ENCODE measurements around the gene BTBD18. TPM values are rescaled to one million over a fixed set of nuclear protein-coding genes. Genes with fewer than 3 reads are reported as not detected.
"Not testable (repeated sequence)": the region's sequence is repeated elsewhere in the genome, so short reads cannot be mapped to it uniquely, and the experiment has no call there.

BTBD18 gene
- total RNA-seq, 1 donor from 2014 or later, result not detected

DNA sequence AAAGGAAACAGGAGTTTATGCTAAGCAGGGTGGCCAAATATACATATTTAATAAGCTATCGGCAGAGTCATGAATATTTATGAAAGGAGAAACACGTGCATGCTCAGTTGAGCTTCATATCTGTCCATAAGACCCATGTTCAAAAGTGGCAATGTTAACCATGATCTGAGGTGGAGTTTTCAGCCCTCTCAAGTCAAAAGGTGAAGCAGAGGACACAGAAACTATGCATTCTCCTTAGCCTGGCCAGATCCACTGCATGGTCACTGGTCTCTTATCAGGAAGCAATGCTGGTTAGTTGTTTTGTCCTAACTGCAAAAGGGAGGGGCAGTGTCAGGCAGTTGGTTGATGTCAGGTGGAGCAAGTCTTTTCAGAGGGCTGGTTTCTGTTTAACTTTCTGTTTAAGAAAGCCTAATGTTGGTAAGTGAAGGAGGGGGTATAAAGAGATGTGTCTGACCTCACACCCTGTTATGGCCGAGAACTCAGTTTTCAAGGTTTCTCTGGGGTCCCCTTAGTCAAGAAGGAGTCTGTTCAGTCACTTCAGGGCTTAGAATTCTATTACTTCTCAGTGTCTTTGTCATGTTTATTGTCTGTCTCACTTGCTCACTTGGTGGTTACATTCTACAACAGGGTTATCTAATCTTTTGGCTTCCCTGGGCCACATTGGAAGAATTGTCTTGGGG lies 15.9 kb downstream of the BTBD18 start:
- Mint-ChIP-seq H3K9me3 (no peaks in the 10 kb centered on the region), H3K27me3 (no peaks in the 10 kb centered on the region), H3K4me1 (peaks cover 25% of the 10 kb centered on the region), H3K36me3 (ENCODE audit: low read depth) (peaks cover 34% of the 10 kb centered on the region), H3K27ac (peak overlapping the region; percentile 70), H3K4me3 (peak overlapping the region; percentile 17)
- intact Hi-C loops (cut with micrococcal nuclease), result no loop called here
- no peak for DNase-seq

GRCh38 chr11:57732661-57733060 lies 19.0 kb downstream of the BTBD18 start:
- Mint-ChIP-seq H3K27me3 (no peaks in the 10 kb centered on the region), H3K4me1 (peaks cover 22% of the 10 kb centered on the region), H3K4me3 (no peak overlapping the region), H3K9me3 (no peaks in the 10 kb centered on the region), H3K36me3 (ENCODE audit: low read depth) (peaks cover 24% of the 10 kb centered on the region), H3K27ac (no peak overlapping the region)
- DNase-seq, result no peak
- intact Hi-C loops (cut with micrococcal nuclease), result no loop called here

- H3K9me3 Mint-ChIP-seq, result no peaks in the 10 kb centered on the region
- no peaks in the 10 kb centered on the region for H3K27me3 Mint-ChIP-seq
- H3K27ac Mint-ChIP-seq, result no peak overlapping the region
- H3K4me1 Mint-ChIP-seq, result peaks cover 8% of the 10 kb centered on the region
- peaks cover 10% of the 10 kb centered on the region for H3K36me3 Mint-ChIP-seq (ENCODE audit: low read depth)
- H3K4me3 Mint-ChIP-seq, result no peak overlapping the region
- intact Hi-C loops (cut with micrococcal nuclease), result no loop called here
- no peak for DNase-seq
These were observed 22.1 kb downstream of the BTBD18 start for GRCh38 chr11:57729479-57729878.

DNA sequence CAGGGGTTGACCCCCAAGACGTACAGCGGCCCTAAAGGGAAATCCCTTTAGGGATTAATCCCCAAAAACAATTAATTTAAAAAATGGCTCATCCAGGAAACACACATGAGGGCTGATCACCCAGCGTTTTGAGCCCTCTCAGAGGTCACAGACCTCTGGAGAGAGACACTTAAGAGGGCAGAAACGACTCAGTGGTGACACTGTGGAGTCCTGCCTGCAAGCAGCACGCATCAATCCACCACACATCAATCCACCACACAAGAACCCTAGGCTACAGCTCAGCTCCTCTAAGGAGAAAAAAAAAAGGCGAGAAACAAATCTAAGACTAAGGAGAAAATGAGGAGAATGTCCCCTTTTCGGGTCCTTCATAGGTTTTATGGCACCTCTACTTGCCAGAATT lies 22.8 kb downstream of the BTBD18 start:
- no peak for DNase-seq
- Mint-ChIP-seq H3K9me3 (no peaks in the 10 kb centered on the region), H3K27me3 (no peaks in the 10 kb centered on the region), H3K4me3 (no peak overlapping the region), H3K36me3 (ENCODE audit: low read depth) (peaks cover 7% of the 10 kb centered on the region), H3K27ac (no peak overlapping the region), H3K4me1 (peaks cover 8% of the 10 kb centered on the region)
- intact Hi-C loops (cut with micrococcal nuclease), result no loop called here

DNA sequence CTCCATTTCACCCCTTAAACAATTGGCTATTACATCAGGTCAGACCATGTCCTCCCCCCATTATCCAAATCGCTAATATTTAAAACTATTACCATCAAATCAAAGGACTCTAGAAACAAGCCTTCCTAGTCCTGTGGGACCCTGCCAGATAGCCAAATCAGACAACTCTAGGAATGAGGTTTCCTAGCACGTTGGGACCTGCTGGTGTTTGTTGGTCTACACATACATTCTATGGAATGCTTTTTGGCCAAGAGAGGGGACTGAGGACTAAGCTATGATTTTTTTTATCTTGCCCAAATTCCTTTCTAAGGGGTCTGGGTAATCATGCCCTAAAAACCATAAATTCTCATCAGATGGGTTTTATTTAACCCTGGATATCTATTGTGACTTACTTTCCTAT lies 24.4 kb downstream of the BTBD18 start:
- peaks cover 7% of the 10 kb centered on the region for H3K36me3 Mint-ChIP-seq (ENCODE audit: low read depth)
- H3K4me3 Mint-ChIP-seq, result no peak overlapping the region
- intact Hi-C loops (cut with micrococcal nuclease), result no loop called here
- no peaks in the 10 kb centered on the region for H3K9me3 Mint-ChIP-seq
- H3K4me1 Mint-ChIP-seq, result peaks cover 8% of the 10 kb centered on the region
- no peak overlapping the region for H3K27ac Mint-ChIP-seq
- no peaks in the 10 kb centered on the region for H3K27me3 Mint-ChIP-seq
- no peak for DNase-seq

GRCh38 chr11:57716726-57717125 lies 34.9 kb downstream of the BTBD18 start:
- H3K4me1 Mint-ChIP-seq, result peaks cover 12% of the 10 kb centered on the region
- peaks cover 20% of the 10 kb centered on the region for H3K36me3 Mint-ChIP-seq (ENCODE audit: low read depth)
- intact Hi-C loops (cut with micrococcal nuclease); H3K4me3 Mint-ChIP-seq; H3K9me3 Mint-ChIP-seq; H3K27me3 Mint-ChIP-seq; DNase-seq; H3K27ac Mint-ChIP-seq: not testable (repeated sequence)

GRCh38 chr11:57713835-57714234 lies 37.8 kb downstream of the BTBD18 start:
- no peaks in the 10 kb centered on the region for H3K9me3 Mint-ChIP-seq
- DNase-seq, result no peak
- intact Hi-C loops (cut with micrococcal nuclease), result loop anchor here (2.0 kb wide), 3 partner anchors 79 to 1901 kb away; partner anchors contain the start of gene OSBP
- H3K4me1 Mint-ChIP-seq, result peaks cover 32% of the 10 kb centered on the region
- no peaks in the 10 kb centered on the region for H3K27me3 Mint-ChIP-seq
- peaks cover 15% of the 10 kb centered on the region for H3K36me3 Mint-ChIP-seq (ENCODE audit: low read depth)
- H3K4me3 Mint-ChIP-seq, result peak overlapping the region; percentile 95
- H3K27ac Mint-ChIP-seq, result no peak overlapping the region

DNA sequence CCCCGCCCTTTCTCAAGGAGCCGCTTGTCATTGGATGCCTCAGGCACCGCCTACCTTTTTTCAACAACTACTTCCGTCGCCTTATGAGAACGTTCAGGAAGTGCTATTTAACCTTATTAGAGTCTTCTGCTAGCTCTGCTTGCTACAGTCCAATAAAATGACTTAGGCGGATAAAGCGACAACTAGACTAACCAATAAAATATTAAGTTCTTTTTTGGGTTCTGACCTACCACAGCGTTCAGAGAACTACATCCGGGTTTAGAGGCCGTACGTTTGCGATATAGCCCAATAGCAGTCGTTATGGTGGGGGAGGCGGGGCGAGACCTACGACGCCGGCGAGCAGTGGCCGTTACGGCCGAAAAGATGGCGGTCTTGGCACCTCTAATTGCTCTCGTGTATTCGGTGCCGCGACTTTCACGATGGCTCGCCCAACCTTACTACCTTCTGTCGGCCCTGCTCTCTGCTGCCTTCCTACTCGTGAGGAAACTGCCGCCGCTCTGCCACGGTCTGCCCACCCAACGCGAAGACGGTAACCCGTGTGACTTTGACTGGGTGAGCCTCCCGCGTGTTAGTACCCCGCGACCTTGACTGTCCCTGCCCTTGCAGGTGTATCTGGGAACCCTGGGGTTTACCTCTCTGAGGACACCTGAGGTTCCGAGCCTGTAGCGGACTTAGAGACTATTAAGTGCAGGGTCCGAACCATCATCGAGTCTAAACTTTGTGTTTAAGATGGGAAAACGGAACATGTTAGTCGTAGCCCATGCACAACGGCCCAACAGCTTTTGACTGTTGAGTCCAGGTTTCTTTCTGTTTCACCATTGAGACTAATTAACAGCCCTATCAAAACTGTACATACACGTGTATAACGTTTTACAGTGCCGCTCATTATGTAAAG lies 39.1 kb downstream of the BTBD18 start, which contains the start of gene TMX2:
TSS of gene TMX2 (plus strand) at position 338 of the 895 bp plus-strand sequence. CDS start at position 364, 26 bp downstream.
- Mint-ChIP-seq H3K36me3 (ENCODE audit: low read depth) (peaks cover 13% of the 10 kb centered on the region), H3K4me1 (peaks cover 39% of the 10 kb centered on the region), H3K27ac (peak within 1 kb of the TSS; percentile 96), H3K27me3 (no peaks in the 10 kb centered on the region), H3K9me3 (no peaks in the 10 kb centered on the region), H3K4me3 (peak within 1 kb of the TSS; percentile 95)
- intact Hi-C loops (cut with micrococcal nuclease), result loop anchor here (1.0 to 2.0 kb wide), 9 partner anchors 29 to 1902 kb away; partner anchors contain the start of genes CLP1, OSBP, SELENOH and TIMM10
- DNase-seq, result peak; percentile 97

- H3K4me1 Mint-ChIP-seq, result peaks cover 41% of the 10 kb centered on the region
- H3K9me3 Mint-ChIP-seq, result no peaks in the 10 kb centered on the region
- H3K4me3 Mint-ChIP-seq, result peak within 1 kb of the TSS; percentile 95
- intact Hi-C loops (cut with micrococcal nuclease), result loop anchor here (1.0 to 2.0 kb wide), 9 partner anchors 30 to 1903 kb away; partner anchors contain the start of genes CLP1, OSBP, SELENOH and TIMM10
- H3K27me3 Mint-ChIP-seq, result no peaks in the 10 kb centered on the region
- peaks cover 13% of the 10 kb centered on the region for H3K36me3 Mint-ChIP-seq (ENCODE audit: low read depth)
- peak; percentile 93 for DNase-seq
- peak within 1 kb of the TSS; percentile 96 for H3K27ac Mint-ChIP-seq
These were observed 40.0 kb downstream of the BTBD18 start, which contains the start of gene MED19 for GRCh38 chr11:57711414-57712255. Gene MED19 (minus strand): TSS chr11:57712215. CDS start chr11:57712179, 36 bp downstream.

DNA sequence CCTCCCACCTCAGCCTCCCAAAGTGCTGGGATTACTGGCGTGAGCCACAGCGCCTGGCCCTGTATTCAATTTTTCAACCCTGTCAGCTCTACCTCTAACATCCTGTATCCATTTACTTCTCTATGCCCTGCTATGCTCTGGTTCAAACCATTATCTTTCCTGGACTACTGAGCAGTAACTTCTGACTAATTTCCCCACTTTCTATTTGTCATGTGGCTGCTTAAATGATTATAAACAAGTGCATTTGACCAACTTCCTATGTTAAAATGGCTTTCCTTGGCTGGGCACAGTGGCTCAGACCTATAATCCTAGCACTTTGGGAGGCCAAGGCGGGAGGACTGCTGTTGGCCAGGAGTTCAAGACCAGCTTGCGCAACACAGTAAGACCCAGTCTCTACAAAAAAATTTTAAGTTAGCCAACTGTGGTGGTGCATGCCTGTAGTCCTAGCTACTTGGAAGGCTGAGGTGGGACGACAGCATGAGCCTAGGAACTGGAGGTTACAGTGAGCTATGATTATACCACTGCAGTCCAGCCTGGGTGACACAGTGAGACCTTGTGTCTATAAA lies 41.7 kb downstream of the BTBD18 start:
- Mint-ChIP-seq H3K4me3 (peak overlapping the region; percentile 95), H3K4me1 (peaks cover 41% of the 10 kb centered on the region), H3K9me3 (no peaks in the 10 kb centered on the region), H3K27me3 (no peaks in the 10 kb centered on the region), H3K36me3 (ENCODE audit: low read depth) (peaks cover 21% of the 10 kb centered on the region), H3K27ac (peak overlapping the region; percentile 1)
- DNase-seq, result no peak
- intact Hi-C loops (cut with micrococcal nuclease), result no loop called here

GRCh38 chr11:57705432-57705831 lies 46.2 kb downstream of the BTBD18 start:
- H3K4me3 Mint-ChIP-seq; H3K27ac Mint-ChIP-seq; DNase-seq; H3K9me3 Mint-ChIP-seq; H3K27me3 Mint-ChIP-seq; intact Hi-C loops (cut with micrococcal nuclease): not testable (repeated sequence)
- H3K36me3 Mint-ChIP-seq (ENCODE audit: low read depth), result peaks cover 46% of the 10 kb centered on the region
- peaks cover 17% of the 10 kb centered on the region for H3K4me1 Mint-ChIP-seq

GRCh38 chr11:57704932-57705331 lies 46.7 kb downstream of the BTBD18 start:
- Mint-ChIP-seq H3K4me1 (peaks cover 14% of the 10 kb centered on the region), H3K36me3 (ENCODE audit: low read depth) (peaks cover 47% of the 10 kb centered on the region)
- DNase-seq, result no peak

DNA sequence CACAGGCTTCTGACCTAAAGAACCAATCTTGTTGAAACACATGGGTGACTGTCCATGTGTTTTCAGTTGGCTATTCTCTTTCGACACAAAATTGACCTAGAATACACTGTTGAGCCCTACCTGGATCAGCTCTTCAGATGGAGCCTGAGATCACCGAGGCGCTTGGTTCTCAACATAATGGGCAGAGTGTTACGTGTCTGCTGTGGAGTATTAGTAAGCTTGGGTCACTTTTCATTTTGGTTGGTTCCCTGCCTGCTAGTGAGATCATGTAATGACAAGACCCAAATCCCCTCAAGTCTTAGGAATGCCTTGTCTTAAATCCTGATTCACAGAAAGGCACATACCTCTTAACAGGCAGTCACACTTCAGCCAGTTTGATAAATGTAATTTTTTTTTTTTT lies 48.3 kb downstream of the BTBD18 start:
- H3K27me3 Mint-ChIP-seq, result no peaks in the 10 kb centered on the region
- intact Hi-C loops (cut with micrococcal nuclease), result no loop called here
- no peak overlapping the region for H3K27ac Mint-ChIP-seq
- H3K4me1 Mint-ChIP-seq, result peaks cover 6% of the 10 kb centered on the region
- peaks cover 57% of the 10 kb centered on the region for H3K36me3 Mint-ChIP-seq (ENCODE audit: low read depth)
- no peak for DNase-seq
- no peak overlapping the region for H3K4me3 Mint-ChIP-seq
- H3K9me3 Mint-ChIP-seq, result no peaks in the 10 kb centered on the region

More at GRCh38 chr11:57704932-57705331, 46.7 kb downstream of the BTBD18 start:
- no peak overlapping the region for H3K4me3 Mint-ChIP-seq
- H3K27me3 Mint-ChIP-seq, result no peaks in the 10 kb centered on the region
- intact Hi-C loops (cut with micrococcal nuclease), result no loop called here
- no peak overlapping the region for H3K27ac Mint-ChIP-seq
- H3K9me3 Mint-ChIP-seq, result no peaks in the 10 kb centered on the region

All from activated CD4-positive, alpha-beta T cell treated with anti-CD3 and anti-CD28 coated beads, Interleukin-2, amount 10 ng/mL, durations not matched to agents 24 days and 14 days (primary cell).